Breast epithelium (tissue), 4 donors: ENCODE results near the gene DUSP15. TPM values are rescaled to one million over a fixed set of nuclear protein-coding genes. Genes with fewer than 3 reads are reported as not detected.

Source experiments
- DNase-seq, 2 donors: peaks; one replicate each; pipeline ENCODE4 v3.0.0-alpha.2; 2019; ENCODE audit warnings: low spot score in 2 of 2
- H3K27ac ChIP-seq, 2 donors: fragments of 200-600 bp; sonication (generic) in 1 of 2; one replicate each; pipeline ENCODE4 v1.5.1; 2016 to 2019; ENCODE audit warnings: mild to moderate bottlenecking in 1 of 2
- H3K27me3 ChIP-seq, 2 donors: fragments of 200-600 bp; sonication (generic) in 1 of 2; one replicate each; pipeline versions ENCODE4 v1.5.1 to v1.6.0; 2017 to 2019; ENCODE audit warnings: control low read depth in 1 of 2, mild to moderate bottlenecking in 1 of 2
- H3K36me3 ChIP-seq: fragments of 200-600 bp; one replicate; pipeline ENCODE4 v1.5.1; 2019
- H3K4me1 ChIP-seq, 2 donors: fragments of 200-600 bp; sonication (generic); one replicate each; pipeline ENCODE4 v1.5.1; 2016 to 2019; ENCODE audit warnings: control low read depth in 1 of 2
- H3K4me3 ChIP-seq, 3 donors: fragments of 200-600 bp; sonication (generic); 1 replicate in 2 of 3; 2 replicates in 1 of 3; pipeline ENCODE4 v1.5.1; 2016 to 2019; ENCODE audit warnings: mild to moderate bottlenecking in 3 of 3, moderate library complexity in 2 of 3
- H3K9me3 ChIP-seq, 2 donors: fragments of 200-600 bp; sonication (generic) in 1 of 2; one replicate each; pipeline ENCODE4 v1.5.1; 2016 to 2019; ENCODE audit warnings: control low read depth in 1 of 2
- CTCF ChIP-seq, 3 donors: fragments of 450-650 bp; IDR thresholded peaks; one replicate each; pipeline ENCODE4 v1.5.1; 2016 to 2017; ENCODE audit warnings: antibody characterized with exemption in 3 of 3, mild to moderate bottlenecking in 3 of 3, moderate library complexity in 3 of 3
- POLR2A ChIP-seq: fragments of 450-650 bp; IDR thresholded peaks from one replicate; pipeline ENCODE4 v1.6.1; 2016; ENCODE audit warnings: antibody characterized with exemption, mild to moderate bottlenecking, moderate library complexity
- POLR2AphosphoS5 ChIP-seq, 3 donors: sonication (generic); formaldehyde crosslinking; IDR thresholded peaks; one replicate each; pipeline ENCODE4 v1.6.1; 2017; ENCODE audit warnings: antibody characterized with exemption in 3 of 3
- intact Hi-C: fragments of 100-400 bp; cut with DNase I; formaldehyde crosslinking; loops from one replicate; pipeline ENCODE4 v1.15.1; 2023; ENCODE audit warnings: low total_unique reads
- total RNA-seq, 3 donors: library from RNA; depleted of rRNA; stranded (reverse); fragments of >200 nt; gene quantifications; one replicate each; pipeline ENCODE4 v1.1.0, GENCODE V29; 2016

Gene DUSP15
- total RNA-seq, 3 donors from 2014 or later = 1.9 to 3.6 (median 2.1) TPM

- no peaks in the 10 kb centered on the region for H3K27me3 ChIP-seq
Observed at GRCh38 chr20:31903627-31904386, 33.5 kb upstream of the DUSP15 start.

GRCh38 chr20:31901615-31902014, 31.3 kb upstream of the DUSP15 start:
- Histone ChIP-seq H3K4me3 (no peak overlapping the region), H3K4me1 (no peaks in the 10 kb centered on the region), H3K27ac (no peak overlapping the region), H3K9me3 (no peaks in the 10 kb centered on the region), H3K27me3 (no peaks in the 10 kb centered on the region), H3K36me3 (no peaks in the 10 kb centered on the region)
- no peak for TF ChIP-seq CTCF (IDR thresholded peaks at IDR 0.05)
- no peak for TF ChIP-seq POLR2A
- TF ChIP-seq POLR2AphosphoS5 (IDR thresholded peaks at IDR 0.05) = no peak
- DNase-seq = no peak
- intact Hi-C loops = no loop called here

More at GRCh38 chr20:31903627-31904386, 33.5 kb upstream of the DUSP15 start:
- no peak for TF ChIP-seq CTCF (IDR thresholded peaks at IDR 0.05)
- TF ChIP-seq POLR2A = no peak
- no peak for TF ChIP-seq POLR2AphosphoS5 (IDR thresholded peaks at IDR 0.05)
- intact Hi-C loops = no loop called here
- DNase-seq = no peak
- Histone ChIP-seq H3K4me3 (no peak overlapping the region), H3K36me3 (no peaks in the 10 kb centered on the region), H3K27ac (no peak overlapping the region), H3K4me1 (no peaks in the 10 kb centered on the region), H3K9me3 (no peaks in the 10 kb centered on the region)

GRCh38 chr20:31897541-31897940, 27.2 kb upstream of the DUSP15 start:
- H3K36me3 ChIP-seq = no peaks in the 10 kb centered on the region
- H3K9me3 ChIP-seq = no peaks in the 10 kb centered on the region
- intact Hi-C loops = no loop called here
- no peaks in the 10 kb centered on the region for H3K27me3 ChIP-seq
- H3K27ac ChIP-seq = no peak overlapping the region
- TF ChIP-seq POLR2AphosphoS5 (IDR thresholded peaks at IDR 0.05) (no peak), CTCF (IDR thresholded peaks at IDR 0.05) (no peak), POLR2A (no peak)
- DNase-seq = no peak
- no peaks in the 10 kb centered on the region for H3K4me1 ChIP-seq
- H3K4me3 ChIP-seq = no peak overlapping the region

GRCh38 chr20:31896049-31896448, 25.7 kb upstream of the DUSP15 start:
- TF ChIP-seq POLR2A = no peak
- Histone ChIP-seq H3K9me3 (no peaks in the 10 kb centered on the region), H3K4me3 (no peak overlapping the region), H3K27me3 (no peaks in the 10 kb centered on the region), H3K4me1 (no peaks in the 10 kb centered on the region), H3K36me3 (no peaks in the 10 kb centered on the region), H3K27ac (peak overlapping the region; percentile 71 to 76)
- no peak for DNase-seq
- intact Hi-C loops = no loop called here

GRCh38 chr20:31894980-31895675, 24.8 kb upstream of the DUSP15 start:
- H3K4me1 ChIP-seq = no peaks in the 10 kb centered on the region
- H3K36me3 ChIP-seq = no peaks in the 10 kb centered on the region
- H3K27ac ChIP-seq = peak overlapping the region; percentile 71 to 76
- intact Hi-C loops = no loop called here
- H3K9me3 ChIP-seq = no peaks in the 10 kb centered on the region
- DNase-seq = peak; percentile 54 to 55
- H3K27me3 ChIP-seq = no peaks in the 10 kb centered on the region
- TF ChIP-seq POLR2A = no peak
- no peak for TF ChIP-seq POLR2AphosphoS5 (IDR thresholded peaks at IDR 0.05)
- TF ChIP-seq CTCF (IDR thresholded peaks at IDR 0.05) = no peak
- H3K4me3 ChIP-seq = no peak overlapping the region
